ENCODE results near the gene LRRC37A3. TPM values are rescaled to one million over a fixed set of nuclear protein-coding genes. Genes with fewer than 3 reads are reported as not detected.
"Not testable (repeated sequence)": the region's sequence is repeated elsewhere in the genome, so short reads cannot be mapped to it uniquely, and the experiment has no call there.

LRRC37A3 gene
- total and polyA plus RNA-seq, 2 donors (not counting 1 experiment from before 2014, with no cell fraction given), result 2.3 to 7.3 TPM

GRCh38 chr17:64923051-64923568, 3.8 kb upstream of the LRRC37A3 start:
- not testable (repeated sequence) for H3K4me1 ChIP-seq (ENCODE audit: control insufficient read depth, extremely low read depth, insufficient read depth, low read length); DNase-seq (ENCODE audit: low read depth in 2 of 2); H3K4me2 ChIP-seq (ENCODE audit: extremely low read depth, insufficient read depth, low read length); H2AFZ ChIP-seq (ENCODE audit: low read length); H3K36me3 ChIP-seq (ENCODE audit: control insufficient read depth, insufficient read depth, low read length); H3K9ac ChIP-seq (ENCODE audit: insufficient read depth, low read length); H3K9me3 ChIP-seq (ENCODE audit: control insufficient read depth, insufficient read depth, low read depth, low read length); H3K27me3 ChIP-seq (ENCODE audit: control insufficient read depth, insufficient read depth, low read length); H3K27ac ChIP-seq (ENCODE audit: insufficient read depth, low read length); H3K4me3 ChIP-seq (replicated peaks in 1 of 4; ENCODE audit: control extremely low read depth in 1 of 4, insufficient read depth in 1 of 4, low read depth in 3 of 4, low read length in 4 of 4); H4K20me1 ChIP-seq (ENCODE audit: control insufficient read depth, extremely low read depth, insufficient read depth, low read length); H3K79me2 ChIP-seq (ENCODE audit: control insufficient read depth, insufficient read depth, low read length)

GRCh38 chr17:64920419-64921172, 1.3 kb upstream of the LRRC37A3 start:
- H3K36me3 ChIP-seq (ENCODE audit: control insufficient read depth, insufficient read depth, low read length), result no peaks in the 10 kb centered on the region
- H2AFZ ChIP-seq (ENCODE audit: low read length), result no peak overlapping the region
- H3K9ac ChIP-seq (ENCODE audit: insufficient read depth, low read length), result no peak overlapping the region
- H3K27ac ChIP-seq (ENCODE audit: insufficient read depth, low read length), result no peak overlapping the region
- H3K9me3 ChIP-seq (ENCODE audit: control insufficient read depth, insufficient read depth, low read depth, low read length), result no peaks in the 10 kb centered on the region
- no peak for DNase-seq (ENCODE audit: low read depth in 2 of 2)
- TF ChIP-seq CTCF (conservative IDR thresholded peaks at IDR 0.05 in 1 of 2, IDR thresholded peaks at IDR 0.05 in 1 of 2; ENCODE audit: low read depth in 1 of 2, low read length in 2 of 2) (no peak), EZH2 (IDR thresholded peaks at IDR 0.05; ENCODE audit: low read length, missing control alignments) (no peak)
- no peaks in the 10 kb centered on the region for H3K79me2 ChIP-seq (ENCODE audit: control insufficient read depth, insufficient read depth, low read length)
- no peaks in the 10 kb centered on the region for H3K27me3 ChIP-seq (ENCODE audit: control insufficient read depth, insufficient read depth, low read length)
- no peaks in the 10 kb centered on the region for H4K20me1 ChIP-seq (ENCODE audit: control insufficient read depth, extremely low read depth, insufficient read depth, low read length)
- no peaks in the 10 kb centered on the region for H3K4me1 ChIP-seq (ENCODE audit: control insufficient read depth, extremely low read depth, insufficient read depth, low read length)
- H3K4me2 ChIP-seq (ENCODE audit: extremely low read depth, insufficient read depth, low read length), result no peak overlapping the region
- peak overlapping the region in 1 of 4 experiments; percentile 74 for H3K4me3 ChIP-seq (replicated peaks in 1 of 4; ENCODE audit: control extremely low read depth in 1 of 4, insufficient read depth in 1 of 4, low read depth in 3 of 4, low read length in 4 of 4)

- H3K27me3 ChIP-seq (ENCODE audit: control insufficient read depth, insufficient read depth, low read length), result no peaks in the 10 kb centered on the region
- no peaks in the 10 kb centered on the region for H3K9me3 ChIP-seq (ENCODE audit: control insufficient read depth, insufficient read depth, low read depth, low read length)
- no peak overlapping the region for H3K9ac ChIP-seq (ENCODE audit: insufficient read depth, low read length)
- TF ChIP-seq EZH2 (IDR thresholded peaks at IDR 0.05; ENCODE audit: low read length, missing control alignments) (no peak), CTCF (conservative IDR thresholded peaks at IDR 0.05 in 1 of 2, IDR thresholded peaks at IDR 0.05 in 1 of 2; ENCODE audit: low read depth in 1 of 2, low read length in 2 of 2) (no peak)
- no peaks in the 10 kb centered on the region for H3K36me3 ChIP-seq (ENCODE audit: control insufficient read depth, insufficient read depth, low read length)
- H4K20me1 ChIP-seq (ENCODE audit: control insufficient read depth, extremely low read depth, insufficient read depth, low read length), result no peaks in the 10 kb centered on the region
- DNase-seq (ENCODE audit: low read depth in 2 of 2), result peak in 1 of 2 donors; percentile 26
- H3K4me3 ChIP-seq (replicated peaks in 1 of 4; ENCODE audit: control extremely low read depth in 1 of 4, insufficient read depth in 1 of 4, low read depth in 3 of 4, low read length in 4 of 4), result peak overlapping the region; percentile 45 to 74 (median 56)
- H2AFZ ChIP-seq (ENCODE audit: low read length), result no peak overlapping the region
- H3K4me1 ChIP-seq (ENCODE audit: control insufficient read depth, extremely low read depth, insufficient read depth, low read length), result no peaks in the 10 kb centered on the region
- H3K4me2 ChIP-seq (ENCODE audit: extremely low read depth, insufficient read depth, low read length), result peak overlapping the region; percentile 6
- peak overlapping the region; percentile 45 for H3K27ac ChIP-seq (ENCODE audit: insufficient read depth, low read length)
- H3K79me2 ChIP-seq (ENCODE audit: control insufficient read depth, insufficient read depth, low read length), result no peaks in the 10 kb centered on the region
Measured at GRCh38 chr17:64920026-64920418, 744 bp upstream of the LRRC37A3 start.

GRCh38 chr17:64918842-64919288, 413 bp downstream of the LRRC37A3 start:
- not testable (repeated sequence) for H3K79me2 ChIP-seq (ENCODE audit: control insufficient read depth, insufficient read depth, low read length); H3K4me1 ChIP-seq (ENCODE audit: control insufficient read depth, extremely low read depth, insufficient read depth, low read length); H2AFZ ChIP-seq (ENCODE audit: low read length); H3K36me3 ChIP-seq (ENCODE audit: control insufficient read depth, insufficient read depth, low read length); H3K27me3 ChIP-seq (ENCODE audit: control insufficient read depth, insufficient read depth, low read length); H3K27ac ChIP-seq (ENCODE audit: insufficient read depth, low read length); H3K9me3 ChIP-seq (ENCODE audit: control insufficient read depth, insufficient read depth, low read depth, low read length); H4K20me1 ChIP-seq (ENCODE audit: control insufficient read depth, extremely low read depth, insufficient read depth, low read length)
- peak overlapping the region; percentile 64 for H3K4me2 ChIP-seq (ENCODE audit: extremely low read depth, insufficient read depth, low read length)
- DNase-seq (ENCODE audit: low read depth in 2 of 2), result peak in 1 of 2 donors; percentile 23
- peak overlapping the region; percentile 66 for H3K9ac ChIP-seq (ENCODE audit: insufficient read depth, low read length)
- peak overlapping the region; percentile 47 to 74 (median 64) for H3K4me3 ChIP-seq (replicated peaks in 1 of 4; ENCODE audit: control extremely low read depth in 1 of 4, insufficient read depth in 1 of 4, low read depth in 3 of 4, low read length in 4 of 4)

- not testable (repeated sequence) for H3K79me2 ChIP-seq (ENCODE audit: control insufficient read depth, insufficient read depth, low read length); H3K36me3 ChIP-seq (ENCODE audit: control insufficient read depth, insufficient read depth, low read length); H3K9ac ChIP-seq (ENCODE audit: insufficient read depth, low read length); H3K27ac ChIP-seq (ENCODE audit: insufficient read depth, low read length); H3K27me3 ChIP-seq (ENCODE audit: control insufficient read depth, insufficient read depth, low read length); H3K9me3 ChIP-seq (ENCODE audit: control insufficient read depth, insufficient read depth, low read depth, low read length); H3K4me2 ChIP-seq (ENCODE audit: extremely low read depth, insufficient read depth, low read length); DNase-seq (ENCODE audit: low read depth in 2 of 2); H2AFZ ChIP-seq (ENCODE audit: low read length); H3K4me3 ChIP-seq (replicated peaks in 1 of 4; ENCODE audit: control extremely low read depth in 1 of 4, insufficient read depth in 1 of 4, low read depth in 3 of 4, low read length in 4 of 4); H4K20me1 ChIP-seq (ENCODE audit: control insufficient read depth, extremely low read depth, insufficient read depth, low read length); H3K4me1 ChIP-seq (ENCODE audit: control insufficient read depth, extremely low read depth, insufficient read depth, low read length)
Measured at GRCh38 chr17:64917540-64917939, 1.7 kb downstream of the LRRC37A3 start.
